Retinal pigment epithelial cell (primary cell): ENCODE results near the gene SIRPA.

ENCODE experiments used
- DNase-seq: peaks from one replicate; pipeline ENCODE4 v3.0.0-alpha.2; 2010; ENCODE audit warnings: low read depth
- H3K4me3 ChIP-seq: 2 replicates; pipeline ENCODE4 v1.5.1; 2011; ENCODE audit warnings: mild to moderate bottlenecking, low read length, control low read depth, moderate library complexity
- CTCF ChIP-seq: conservative IDR thresholded peaks from 2 replicates; pipeline ENCODE4 v1.5.1; 2011; ENCODE audit warnings: low read depth, low read length, control low read depth, inconsistent platforms

The SIRPA gene

GRCh38 chr20:1853473-1853872 is 41.7 kb upstream of the SIRPA start:
- DNase-seq = no peak
- H3K4me3 ChIP-seq = no peak overlapping the region
- TF ChIP-seq CTCF = no peak

- TF ChIP-seq CTCF = no peak
- no peak overlapping the region for H3K4me3 ChIP-seq
- no peak for DNase-seq
Observed at GRCh38 chr20:1854246-1854645, 41.0 kb upstream of the SIRPA start.

GRCh38 chr20:1855109-1855508 is 40.1 kb upstream of the SIRPA start:
- no peak for DNase-seq
- no peak for TF ChIP-seq CTCF
- H3K4me3 ChIP-seq = no peak overlapping the region

DNA sequence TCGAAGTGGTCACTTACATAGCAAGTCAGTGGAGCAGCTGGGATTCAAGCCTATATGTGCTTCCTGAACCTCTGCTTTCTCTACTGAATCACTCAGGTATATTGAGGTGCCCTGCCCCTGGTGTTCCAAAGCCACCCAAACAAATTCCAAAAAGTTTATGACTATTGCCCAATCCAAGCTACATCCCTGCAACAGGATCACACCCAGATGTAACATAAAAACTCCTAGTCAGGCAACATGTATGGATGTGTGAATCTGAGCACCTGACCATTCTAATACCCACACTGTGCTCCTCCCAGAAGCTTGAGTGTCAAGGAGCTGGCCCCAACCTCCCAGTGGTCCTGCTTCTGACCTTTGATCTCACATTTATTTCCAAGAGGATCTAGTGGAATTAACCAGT is 39.5 kb upstream of the SIRPA start:
- no peak for TF ChIP-seq CTCF
- DNase-seq = no peak
- H3K4me3 ChIP-seq = no peak overlapping the region

DNA sequence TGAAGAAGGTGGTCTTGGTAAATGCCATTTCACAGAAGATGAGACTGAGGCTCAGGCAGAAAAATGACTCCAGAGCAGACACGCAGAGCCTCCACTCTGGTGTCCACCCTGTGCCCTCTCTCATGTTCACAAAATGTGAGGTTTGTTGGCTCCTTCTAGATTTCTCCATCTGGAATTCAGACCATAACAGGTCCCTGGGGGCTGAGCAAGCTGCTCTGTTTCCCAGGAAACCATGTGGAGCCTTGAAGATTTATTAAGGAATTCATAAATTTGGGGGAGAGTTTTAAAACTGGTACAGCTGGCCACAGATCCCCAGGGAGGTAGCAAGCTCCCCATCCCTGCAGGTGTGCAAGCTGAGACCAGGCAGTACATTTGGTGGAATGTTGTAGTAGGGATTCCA is 38.8 kb upstream of the SIRPA start:
- TF ChIP-seq CTCF = no peak
- no peak for DNase-seq
- no peak overlapping the region for H3K4me3 ChIP-seq

DNA sequence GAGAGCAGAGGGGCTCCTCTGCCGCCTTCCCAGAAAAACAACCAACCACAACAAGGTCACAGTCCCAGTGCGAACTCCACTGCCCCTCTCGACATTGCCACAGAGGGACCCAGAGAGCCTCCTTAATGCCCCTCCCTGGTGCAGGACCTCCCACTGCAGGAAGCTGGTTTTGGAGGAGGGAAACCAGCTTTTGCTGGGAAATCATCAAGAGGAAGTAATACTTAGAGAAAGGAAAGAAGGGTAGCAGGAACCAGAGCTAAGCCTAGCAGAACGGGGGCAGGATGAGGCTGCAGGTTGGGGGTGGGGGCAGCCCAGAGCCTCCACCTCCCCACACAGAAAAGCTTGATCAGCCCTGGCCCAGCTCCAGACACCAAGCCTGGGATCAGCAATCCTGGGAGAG is 37.7 kb upstream of the SIRPA start:
- DNase-seq = no peak

DNA sequence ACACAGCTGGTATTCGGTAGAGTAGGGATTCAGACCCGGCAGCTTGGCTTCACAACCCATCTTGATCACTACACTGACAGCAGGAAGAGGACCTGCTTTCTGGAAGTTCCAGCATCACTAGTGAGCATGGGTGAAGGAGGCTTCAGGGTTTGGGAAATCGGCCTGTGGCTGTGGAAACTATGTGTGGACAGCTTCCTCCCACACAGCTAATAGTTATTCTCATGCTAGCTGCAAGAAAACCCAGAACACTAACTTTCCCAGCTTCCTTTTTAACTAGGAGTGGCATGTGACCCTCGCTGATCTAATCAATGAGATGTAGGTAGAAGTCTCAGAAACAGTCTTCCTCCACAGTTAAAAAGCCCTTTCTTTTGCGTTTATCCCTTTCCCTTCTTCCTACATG is 36.3 kb upstream of the SIRPA start:
- DNase-seq = no peak
- H3K4me3 ChIP-seq = no peak overlapping the region
- no peak for TF ChIP-seq CTCF

More for the DNA sequence above, 37.7 kb upstream of the SIRPA start:
- no peak for TF ChIP-seq CTCF
- no peak overlapping the region for H3K4me3 ChIP-seq
